Measurements from ENCODE around the gene TMEM250. TPM values are rescaled to one million over a fixed set of nuclear protein-coding genes. Genes with fewer than 3 reads are reported as not detected.
A peak's percentile ranks its signal among the peaks of the same experiment; 100 is the strongest.

The TMEM250 gene
- polyA plus RNA-seq, 6 donors from 2014 or later, result 6.8 to 26.5 (median 18.0) TPM

- Mint-ChIP-seq H3K9me3 (no peaks in the 10 kb centered on the region), H3K27me3 (peaks cover 10 to 49% (median 30%) of the 10 kb centered on the region in 3 donors), H3K4me1 (peaks cover 1 to 5% (median 2%) of the 10 kb centered on the region in 3 donors), H3K36me3 (no peaks in the 10 kb centered on the region), H3K27ac (no peak overlapping the region), H3K4me3 (no peak overlapping the region)
- DNase-seq (no peak), ATAC-seq (ENCODE audit: low read depth in 2 of 2) (no peak)
Measured at GRCh38 chr9:136089697-136090045, 29.0 kb downstream of the TMEM250 start.

GRCh38 chr9:136088939-136089696, 29.6 kb downstream of the TMEM250 start:
- Mint-ChIP-seq H3K4me1 (peaks cover 5 to 11% (median 6%) of the 10 kb centered on the region in 3 donors), H3K27ac (no peak overlapping the region), H3K9me3 (no peaks in the 10 kb centered on the region), H3K27me3 (peaks cover 10 to 48% (median 30%) of the 10 kb centered on the region in 3 donors), H3K36me3 (no peaks in the 10 kb centered on the region), H3K4me3 (peak overlapping the region in 1 of 8 donors; percentile 54)
- ATAC-seq (ENCODE audit: low read depth in 2 of 2), result no peak
- DNase-seq, result no peak

- Mint-ChIP-seq H3K4me1 (peaks cover 4 to 7% (median 6%) of the 10 kb centered on the region in 3 donors), H3K4me3 (peak overlapping the region in 1 of 8 donors; percentile 54), H3K27me3 (peaks cover 10 to 42% (median 24%) of the 10 kb centered on the region in 3 donors), H3K27ac (no peak overlapping the region), H3K36me3 (no peaks in the 10 kb centered on the region), H3K9me3 (no peaks in the 10 kb centered on the region)
- DNase-seq, result no peak
- no peak for ATAC-seq (ENCODE audit: low read depth in 2 of 2)
Measured at GRCh38 chr9:136088481-136088938, 30.2 kb downstream of the TMEM250 start.

- no peak overlapping the region for H3K4me3 Mint-ChIP-seq
- DNase-seq (no peak), ATAC-seq (ENCODE audit: low read depth in 2 of 2) (no peak)
- H3K27me3 Mint-ChIP-seq, result peaks cover 10 to 36% (median 18%) of the 10 kb centered on the region in 3 donors
- peak overlapping the region in 1 of 6 donors; percentile 84 for H3K27ac Mint-ChIP-seq
- peaks cover 3 to 7% (median 6%) of the 10 kb centered on the region in 3 donors for H3K4me1 Mint-ChIP-seq
- H3K36me3 Mint-ChIP-seq, result no peaks in the 10 kb centered on the region
- no peaks in the 10 kb centered on the region for H3K9me3 Mint-ChIP-seq
Measured at GRCh38 chr9:136087741-136088480, 30.8 kb downstream of the TMEM250 start.

GRCh38 chr9:136086951-136087740, 31.5 kb downstream of the TMEM250 start:
- no peaks in the 10 kb centered on the region for H3K36me3 Mint-ChIP-seq
- H3K9me3 Mint-ChIP-seq, result no peaks in the 10 kb centered on the region
- peaks cover 10 to 29% (median 15%) of the 10 kb centered on the region in 3 donors for H3K27me3 Mint-ChIP-seq
- no peak for DNase-seq
- no peak overlapping the region for H3K4me3 Mint-ChIP-seq
- no peak for ATAC-seq (ENCODE audit: low read depth in 2 of 2)
- no peak overlapping the region for H3K27ac Mint-ChIP-seq
- peaks cover 3 to 7% (median 6%) of the 10 kb centered on the region in 3 donors for H3K4me1 Mint-ChIP-seq

GRCh38 chr9:136086213-136086881, 32.3 kb downstream of the TMEM250 start:
- H3K27ac Mint-ChIP-seq, result no peak overlapping the region
- H3K9me3 Mint-ChIP-seq, result no peaks in the 10 kb centered on the region
- no peak for ATAC-seq (ENCODE audit: low read depth in 2 of 2)
- no peak overlapping the region for H3K4me3 Mint-ChIP-seq
- no peaks in the 10 kb centered on the region for H3K36me3 Mint-ChIP-seq
- no peak for DNase-seq
- H3K27me3 Mint-ChIP-seq, result peaks cover 6 to 21% (median 10%) of the 10 kb centered on the region in 3 donors
- peaks cover 3 to 7% (median 6%) of the 10 kb centered on the region in 3 donors for H3K4me1 Mint-ChIP-seq

- Mint-ChIP-seq H3K27me3 (peaks cover 6 to 19% (median 8%) of the 10 kb centered on the region in 3 donors), H3K27ac (no peak overlapping the region), H3K4me3 (no peak overlapping the region), H3K36me3 (no peaks in the 10 kb centered on the region), H3K4me1 (peaks cover 3 to 7% (median 6%) of the 10 kb centered on the region in 3 donors), H3K9me3 (no peaks in the 10 kb centered on the region)
- ATAC-seq (ENCODE audit: low read depth in 2 of 2) (no peak), DNase-seq (no peak)
Measured at GRCh38 chr9:136085815-136086212, 32.9 kb downstream of the TMEM250 start.

- Mint-ChIP-seq H3K27ac (peak overlapping the region in 1 of 6 donors; percentile 84), H3K4me1 (peaks cover 3 to 7% (median 6%) of the 10 kb centered on the region in 3 donors), H3K4me3 (peak overlapping the region in 1 of 8 donors; percentile 47), H3K27me3 (peaks cover 6 to 19% (median 8%) of the 10 kb centered on the region in 3 donors), H3K36me3 (no peaks in the 10 kb centered on the region), H3K9me3 (no peaks in the 10 kb centered on the region)
- DNase-seq (no peak), ATAC-seq (ENCODE audit: low read depth in 2 of 2) (no peak)
Measured at GRCh38 chr9:136084063-136084944, 34.4 kb downstream of the TMEM250 start.

- Mint-ChIP-seq H3K27me3 (peaks cover 6 to 19% (median 8%) of the 10 kb centered on the region in 3 donors), H3K4me1 (peaks cover 3 to 7% (median 6%) of the 10 kb centered on the region in 3 donors), H3K36me3 (no peaks in the 10 kb centered on the region), H3K4me3 (no peak overlapping the region), H3K9me3 (no peaks in the 10 kb centered on the region), H3K27ac (no peak overlapping the region)
- DNase-seq (no peak), ATAC-seq (ENCODE audit: low read depth in 2 of 2) (no peak)
Measured at GRCh38 chr9:136083558-136084062, 35.1 kb downstream of the TMEM250 start.

- no peak for ATAC-seq (ENCODE audit: low read depth in 2 of 2)
- H3K4me3 Mint-ChIP-seq, result no peak overlapping the region
- no peaks in the 10 kb centered on the region for H3K9me3 Mint-ChIP-seq
- H3K27me3 Mint-ChIP-seq, result peaks cover 6 to 11% (median 8%) of the 10 kb centered on the region in 3 donors
- H3K4me1 Mint-ChIP-seq, result peaks cover 3 to 7% (median 6%) of the 10 kb centered on the region in 3 donors
- no peak overlapping the region for H3K27ac Mint-ChIP-seq
- no peak for DNase-seq
- H3K36me3 Mint-ChIP-seq, result no peaks in the 10 kb centered on the region
Measured at GRCh38 chr9:136082496-136083361, 35.9 kb downstream of the TMEM250 start.

- Mint-ChIP-seq H3K27ac (no peak overlapping the region), H3K27me3 (peaks cover 5 to 10% (median 5%) of the 10 kb centered on the region in 3 donors), H3K9me3 (no peaks in the 10 kb centered on the region), H3K4me1 (peaks cover 3 to 7% (median 6%) of the 10 kb centered on the region in 3 donors), H3K4me3 (no peak overlapping the region), H3K36me3 (no peaks in the 10 kb centered on the region)
- ATAC-seq (ENCODE audit: low read depth in 2 of 2), result no peak
- no peak for DNase-seq
Measured at GRCh38 chr9:136081826-136082495, 36.7 kb downstream of the TMEM250 start.

Measured in naive B cell (primary cell).